GM12892 (cell line): ENCODE measurements around the gene TMEM9.

ENCODE experiments used
- DNase-seq: peaks from one replicate; pipeline ENCODE4 v3.0.0; 2011; ENCODE audit not compliant: insufficient read length
- FAIRE-seq: peaks from 2 replicates; lab custom pipeline; 2011; peaks lifted over from hg19 to GRCh38; lab: Jason Lieb, UNC
- POLR2A ChIP-seq: IDR thresholded peaks from 2 replicates; pipeline ENCODE4 v1.6.1; 2011; ENCODE audit warnings: low read depth, low read length, control low read depth
- POLR2AphosphoS5 ChIP-seq: IDR thresholded peaks from 2 replicates; pipeline ENCODE4 v1.6.1; 2011; ENCODE audit warnings: low read depth, low read length, control low read depth
- TAF1 ChIP-seq: IDR thresholded peaks from 2 replicates; pipeline ENCODE4 v1.6.1; 2011; ENCODE audit warnings: low read depth, mild to moderate bottlenecking, control low read depth, low read length, borderline replicate concordance

TMEM9 gene

DNA sequence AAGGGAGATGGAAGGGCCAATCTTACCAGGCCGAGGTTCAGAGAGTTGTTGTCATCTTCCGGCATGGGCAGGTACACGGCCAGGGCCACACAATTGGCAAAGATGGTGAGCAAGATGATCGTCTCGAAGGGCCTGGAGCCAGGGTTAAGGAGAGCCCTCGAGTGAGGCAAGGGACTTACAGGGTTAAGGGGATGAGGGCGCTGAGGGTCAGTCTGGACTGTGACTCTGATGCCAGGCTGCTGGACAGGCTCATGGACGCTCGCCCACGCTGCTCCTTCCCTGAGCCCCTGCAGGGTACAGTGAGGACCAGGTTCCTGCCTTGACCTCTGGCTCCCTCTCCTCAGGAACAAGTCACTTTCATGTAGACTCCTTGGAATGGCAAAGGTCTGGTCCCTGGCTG lies 44.1 kb downstream of the TMEM9 start:
- no peak for TF ChIP-seq POLR2A
- no peak for TF ChIP-seq POLR2AphosphoS5
- no peak for TF ChIP-seq TAF1
- no peak for FAIRE-seq
- no peak for DNase-seq

DNA sequence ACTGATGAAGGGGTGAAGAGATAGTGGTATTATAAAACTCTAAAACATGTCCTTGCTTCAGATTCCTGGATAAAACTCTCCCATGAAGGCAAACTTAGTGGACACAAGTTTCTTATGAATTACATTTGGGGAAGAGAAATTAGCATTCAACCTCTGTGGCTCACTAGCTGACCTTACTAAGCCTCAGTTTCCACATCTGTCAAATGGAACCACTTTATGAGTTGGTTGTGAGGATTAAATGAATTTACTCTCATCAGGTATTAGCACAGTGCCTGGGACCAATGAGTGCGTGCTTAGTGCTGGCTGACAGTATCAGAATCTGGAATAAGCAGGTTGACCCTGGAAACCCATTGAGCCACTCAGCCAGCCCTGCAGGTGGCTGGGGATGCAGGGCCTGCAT lies 44.6 kb downstream of the TMEM9 start:
- no peak for FAIRE-seq
- no peak for DNase-seq
- TF ChIP-seq POLR2AphosphoS5, result no peak
- no peak for TF ChIP-seq TAF1

DNA sequence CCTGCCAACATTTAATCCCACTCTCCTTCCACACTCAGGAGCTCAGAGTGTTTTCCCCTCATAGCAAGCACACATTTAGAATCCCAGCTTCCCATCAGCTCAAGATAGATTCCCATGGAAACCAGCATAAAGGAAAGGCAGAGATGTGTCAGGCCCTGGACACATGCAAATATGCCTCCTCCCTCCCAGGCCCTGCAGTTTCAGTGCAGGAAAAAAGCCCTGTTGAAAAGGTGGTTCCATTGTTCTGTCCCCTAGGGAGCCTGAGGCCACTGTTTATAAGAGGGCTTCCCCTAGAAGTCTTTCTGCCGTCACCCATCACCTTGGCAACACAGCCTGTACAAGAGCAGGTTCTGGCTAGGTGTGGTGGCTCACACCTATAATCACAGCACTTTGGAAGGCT lies 45.7 kb downstream of the TMEM9 start:
- no peak for FAIRE-seq
- TF ChIP-seq POLR2AphosphoS5, result no peak
- TF ChIP-seq TAF1, result no peak
- no peak for TF ChIP-seq POLR2A
- DNase-seq, result no peak

DNA sequence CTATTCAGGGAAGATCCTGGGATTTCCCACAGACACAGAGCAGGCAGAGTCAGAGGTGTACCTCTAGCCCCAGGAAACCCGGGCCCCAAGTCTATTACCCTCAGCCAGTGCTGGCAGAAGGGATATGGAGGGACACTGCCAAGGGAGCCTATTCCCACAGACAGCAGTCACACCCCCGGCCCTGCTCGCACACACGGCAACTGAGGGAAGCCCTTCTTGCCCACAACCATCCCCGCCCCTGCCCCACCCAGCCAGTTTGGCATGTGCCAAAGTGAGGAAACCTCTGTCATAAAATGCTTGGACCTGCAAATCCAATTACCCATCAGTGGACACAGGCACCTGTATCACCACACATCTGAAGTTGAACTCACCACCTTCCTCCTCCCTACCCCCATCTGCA lies 48.6 kb downstream of the TMEM9 start:
- TF ChIP-seq POLR2A (no peak), TAF1 (no peak), POLR2AphosphoS5 (no peak)
- DNase-seq (no peak), FAIRE-seq (no peak)

DNA sequence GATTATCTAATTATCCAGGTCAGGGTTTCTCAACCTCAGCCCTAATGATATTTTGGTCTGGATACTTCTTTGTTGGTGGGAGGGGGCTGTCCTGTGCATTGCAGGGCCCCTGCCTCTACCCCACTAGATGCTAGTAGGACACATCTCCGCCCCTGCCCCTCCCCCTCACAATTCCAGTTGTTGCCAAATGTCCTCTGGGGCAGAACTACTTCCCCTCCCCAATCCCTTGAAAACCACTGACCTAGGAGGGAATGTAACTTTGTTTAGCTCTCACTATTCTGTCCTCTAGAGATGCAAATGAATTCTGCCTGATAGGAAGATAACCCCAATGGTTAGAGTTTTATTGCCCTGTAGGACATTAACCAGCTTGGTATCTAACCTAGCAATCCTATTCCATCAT lies 50.1 kb downstream of the TMEM9 start:
- FAIRE-seq, result no peak
- no peak for DNase-seq
- TF ChIP-seq POLR2A (no peak), TAF1 (no peak), POLR2AphosphoS5 (no peak)

DNA sequence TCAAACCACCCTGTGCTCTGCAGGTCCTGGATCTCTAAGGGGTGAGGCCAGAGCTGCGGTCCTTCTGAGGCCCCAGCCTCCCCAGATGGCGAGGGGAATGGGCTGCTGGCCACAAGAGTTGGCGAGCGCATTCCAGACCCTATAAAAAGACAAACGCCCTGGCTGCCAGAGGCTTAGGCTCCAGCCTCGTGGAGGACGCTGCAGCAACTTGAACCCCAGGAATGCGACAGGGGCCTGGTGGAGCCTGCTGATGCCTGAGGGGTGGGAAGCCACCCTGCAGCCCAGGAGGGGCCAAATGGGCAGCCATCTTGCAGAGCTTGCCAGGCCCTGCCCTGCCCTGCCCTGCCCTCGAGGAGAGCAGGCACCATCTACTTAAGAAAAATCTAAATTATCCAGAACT lies 50.6 kb downstream of the TMEM9 start:
- TF ChIP-seq POLR2A, result no peak
- TF ChIP-seq TAF1, result no peak
- TF ChIP-seq POLR2AphosphoS5, result no peak
- DNase-seq, result no peak
- no peak for FAIRE-seq

DNA sequence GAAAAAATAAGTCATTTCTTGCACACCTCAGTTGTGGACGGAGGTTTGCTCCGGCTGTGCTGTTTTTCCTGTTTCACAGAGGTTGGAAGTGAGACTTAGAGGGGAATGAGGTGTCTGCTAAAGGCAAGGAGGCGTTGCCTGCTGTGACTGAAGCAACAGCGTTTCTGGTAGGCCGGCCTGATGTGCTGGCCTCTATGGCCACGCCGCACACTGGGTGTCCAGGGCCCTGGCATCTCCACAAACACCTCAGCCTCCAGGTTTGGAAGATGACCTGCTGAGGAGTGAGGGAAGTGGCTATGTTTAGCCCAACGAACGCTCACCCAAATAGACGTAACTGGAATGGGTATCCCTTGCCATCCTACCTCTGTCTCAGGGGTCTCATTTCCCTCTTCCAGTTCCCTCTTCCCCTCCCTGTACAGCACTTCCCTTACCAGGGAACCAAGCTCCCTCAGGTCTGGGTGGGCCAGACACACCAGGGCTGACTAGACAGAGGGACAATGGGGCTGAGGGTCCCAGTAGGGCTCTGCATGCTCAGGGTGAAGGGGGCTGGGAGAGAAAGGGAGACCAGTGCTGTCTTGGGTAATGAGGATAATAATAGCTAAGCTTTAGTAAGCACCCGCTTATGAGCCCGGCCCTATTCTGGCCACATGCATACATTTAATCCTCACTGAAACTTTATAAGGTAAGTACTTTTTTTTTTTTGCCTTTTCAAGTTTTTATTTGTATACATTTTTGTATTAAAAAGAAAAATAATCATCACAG lies 53.9 kb downstream of the TMEM9 start:
- DNase-seq (no peak), FAIRE-seq (no peak)
- TF ChIP-seq TAF1 (no peak), POLR2A (no peak), POLR2AphosphoS5 (no peak)

DNA sequence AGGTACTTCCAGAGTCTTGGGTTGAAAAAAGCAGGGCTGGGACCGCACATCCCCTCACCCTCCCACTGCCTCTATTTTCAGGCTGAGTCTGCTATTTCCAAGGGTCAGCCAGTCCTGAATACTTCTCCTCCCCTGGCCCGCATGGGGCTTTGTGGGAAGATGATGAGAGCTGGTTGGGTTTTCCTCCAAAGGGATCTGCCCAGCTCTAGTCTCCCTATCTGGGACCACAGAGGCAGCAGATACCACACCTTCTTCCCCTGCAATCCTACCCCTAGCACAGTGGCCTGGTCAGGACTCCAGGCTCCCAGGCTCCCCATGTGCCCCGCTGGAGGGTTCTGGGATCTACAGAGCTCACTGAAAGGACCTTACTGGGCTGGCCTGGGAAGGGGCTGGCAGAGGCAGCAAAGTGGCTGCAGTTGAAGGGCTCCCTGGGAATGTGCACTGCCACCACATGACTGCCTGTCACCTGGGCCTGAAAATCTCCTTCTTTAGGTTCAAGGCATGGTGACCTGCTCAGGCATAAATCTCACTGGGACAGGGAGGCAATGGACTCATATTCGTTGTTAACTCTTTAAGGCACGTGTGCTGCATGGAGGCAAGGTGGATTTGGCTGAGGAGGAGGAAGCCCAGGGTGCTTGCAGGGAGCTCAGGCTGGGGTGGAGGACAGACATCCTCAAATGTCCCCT lies 55.1 kb downstream of the TMEM9 start:
- TF ChIP-seq POLR2AphosphoS5 (no peak), POLR2A (no peak), TAF1 (no peak)
- FAIRE-seq (no peak), DNase-seq (no peak)

DNA sequence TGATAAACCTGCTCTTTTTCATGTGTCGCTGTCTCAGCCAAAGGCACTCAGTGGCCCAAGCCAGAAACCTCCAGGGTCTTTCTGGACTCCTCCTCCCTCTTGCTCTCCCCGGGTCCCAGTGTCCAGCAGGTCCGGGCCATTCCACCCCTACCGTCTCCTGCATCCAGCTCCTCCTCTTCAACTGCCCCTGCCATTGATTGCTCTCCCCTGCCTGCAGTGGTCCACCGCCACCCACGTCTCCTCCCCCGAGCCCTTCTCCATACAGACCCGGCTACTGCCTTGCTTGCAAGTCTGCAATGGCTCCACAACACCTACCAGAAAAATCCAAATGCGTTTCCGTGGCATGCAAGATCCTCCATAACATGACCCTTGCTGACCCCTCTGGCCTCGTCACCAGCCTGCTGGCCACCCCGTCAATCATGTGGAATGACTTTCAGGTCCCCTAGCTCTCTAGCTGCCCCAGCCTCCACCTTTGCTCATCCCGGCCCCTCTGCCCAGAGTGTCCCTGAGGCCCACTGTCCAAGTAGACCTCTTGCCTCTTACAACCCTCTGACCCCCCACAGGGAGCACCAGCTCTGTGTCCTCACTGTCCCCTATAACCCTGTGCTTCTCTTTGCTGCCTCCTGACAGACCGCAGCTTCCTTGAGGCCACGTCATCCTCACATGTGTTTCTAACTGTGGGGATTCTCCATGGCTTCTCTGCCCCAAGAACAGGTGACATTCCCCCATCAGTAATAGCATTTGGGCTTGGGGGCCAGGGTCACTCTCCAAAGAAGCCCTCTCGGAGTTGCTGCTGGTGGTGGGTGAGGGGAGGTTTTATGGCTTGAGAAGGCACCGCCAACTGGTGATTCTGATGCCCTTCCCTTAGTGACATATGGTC lies 57.1 kb downstream of the TMEM9 start:
- FAIRE-seq (no peak), DNase-seq (no peak)
- TF ChIP-seq TAF1 (no peak), POLR2A (no peak), POLR2AphosphoS5 (no peak)

DNA sequence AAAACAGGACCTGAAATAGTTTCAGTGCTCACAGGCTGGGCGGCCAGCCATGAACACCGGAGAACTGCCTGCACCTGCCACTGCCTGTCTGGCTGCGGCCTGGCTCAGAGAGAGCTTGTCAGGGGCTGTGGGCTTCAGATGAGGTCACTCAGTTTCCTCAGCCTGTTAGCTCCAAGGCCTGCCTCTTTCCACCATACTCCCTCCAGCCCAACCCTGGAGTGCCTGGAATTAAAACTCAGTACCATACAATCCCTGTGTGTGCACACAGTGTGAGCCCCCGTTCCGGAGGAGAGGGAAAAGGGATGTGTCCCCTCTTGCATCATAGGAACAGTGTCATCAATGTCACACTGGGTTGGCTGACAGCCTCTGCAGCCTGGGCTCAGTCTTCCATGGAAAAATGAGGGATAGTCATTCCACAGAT lies 58.2 kb downstream of the TMEM9 start:
- FAIRE-seq, result no peak
- no peak for TF ChIP-seq TAF1
- no peak for TF ChIP-seq POLR2AphosphoS5
- no peak for TF ChIP-seq POLR2A
- DNase-seq, result no peak

DNA sequence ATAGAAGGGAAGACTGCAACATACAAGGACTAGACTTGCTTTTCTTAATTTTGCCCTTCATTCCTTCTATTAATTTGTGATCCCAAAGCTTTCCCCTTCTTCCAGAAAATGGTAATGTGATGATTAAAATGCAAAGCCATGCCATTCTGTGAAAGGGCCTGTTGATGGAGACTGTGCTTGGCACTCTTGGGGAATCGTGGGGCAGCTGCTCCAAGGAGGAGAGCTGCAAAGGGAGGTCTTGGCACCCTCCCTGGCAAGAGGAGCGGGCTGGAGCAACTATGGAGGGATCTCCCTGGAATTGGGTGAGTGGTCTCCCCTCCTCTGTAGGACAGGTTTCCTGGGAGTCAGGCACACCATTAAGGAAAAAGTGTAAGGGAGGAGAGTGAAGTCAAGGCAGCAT lies 58.7 kb downstream of the TMEM9 start:
- DNase-seq, result no peak
- TF ChIP-seq TAF1 (no peak), POLR2AphosphoS5 (no peak), POLR2A (no peak)
- no peak for FAIRE-seq

DNA sequence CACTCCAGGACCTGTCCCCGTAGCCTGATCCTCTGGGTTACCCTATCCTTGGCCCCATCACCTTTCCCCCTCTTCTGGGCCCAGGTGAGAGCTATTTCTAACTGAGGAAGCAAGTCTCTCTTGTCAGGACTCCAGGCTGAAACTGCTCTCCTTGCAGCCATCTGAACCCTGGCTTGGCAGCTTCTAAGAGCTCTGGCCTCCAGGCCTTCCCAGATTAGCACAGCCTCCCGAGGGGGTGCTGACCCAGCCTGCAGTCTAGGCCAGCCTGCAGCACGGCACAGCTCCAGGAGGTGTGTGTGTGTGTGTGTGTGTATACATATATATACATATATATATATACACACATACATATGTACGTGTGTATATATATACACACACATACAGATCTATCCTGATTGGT lies 59.4 kb downstream of the TMEM9 start:
- FAIRE-seq (no peak), DNase-seq (no peak)
- TF ChIP-seq POLR2A, result no peak
- TF ChIP-seq POLR2AphosphoS5, result no peak
- TF ChIP-seq TAF1, result no peak
